Measurements from ENCODE around the gene CRX.
"Not testable (repeated sequence)": the region's sequence is repeated elsewhere in the genome, so short reads cannot be mapped to it uniquely, and the experiment has no call there.

CRX gene

DNA sequence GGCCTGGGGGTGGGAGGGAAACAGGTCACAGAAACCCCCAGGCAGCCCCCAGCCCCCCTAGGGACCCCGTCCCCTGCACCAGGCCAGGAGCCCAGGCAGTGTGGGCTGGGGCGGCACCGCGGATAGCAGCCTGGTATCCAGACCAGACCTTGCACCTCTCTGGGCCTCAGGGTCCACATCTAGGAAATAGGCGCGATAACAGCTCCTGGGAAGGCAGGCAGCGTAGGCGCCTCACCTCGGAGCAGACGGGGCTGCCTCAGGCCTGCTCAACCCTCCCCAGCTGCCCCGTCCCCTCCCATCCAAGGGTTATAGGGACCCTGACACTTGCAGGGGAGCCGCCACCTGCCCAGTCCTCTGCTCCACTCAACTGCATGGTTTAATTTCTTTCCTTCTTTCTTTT is 18.1 kb upstream of the CRX start:
- not testable (repeated sequence) for DNase-seq (ENCODE audit: low read depth)

DNA sequence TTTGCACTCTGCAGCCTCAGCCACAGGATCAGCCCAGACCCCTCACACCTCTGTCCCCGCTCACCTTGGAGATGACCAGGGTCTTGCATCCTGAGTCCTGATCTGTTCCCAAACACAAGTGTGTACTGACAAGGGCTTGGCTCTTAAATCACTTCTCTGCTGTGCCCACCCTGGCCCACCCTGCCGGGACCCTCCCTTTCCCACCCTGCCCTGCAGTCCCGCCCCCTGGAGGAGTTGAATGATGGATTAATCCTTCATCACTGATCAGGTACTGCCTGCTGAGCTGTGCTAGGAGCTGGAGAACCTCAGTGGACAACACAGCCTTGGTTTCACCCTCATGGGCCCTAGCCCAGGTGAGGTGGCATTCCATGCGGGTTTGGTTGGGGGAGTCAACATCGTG is 17.3 kb upstream of the CRX start, which contains the start of gene TPRX1:
Gene TPRX1 (minus strand): TSS at position 101 of the 400 bp plus-strand sequence. CDS start 12 bp downstream, at position 89.
- DNase-seq (ENCODE audit: low read depth) = not testable (repeated sequence)

GRCh38 chr19:47805313-47805712 is 16.4 kb upstream of the CRX start:
- DNase-seq (ENCODE audit: low read depth) = no peak

GRCh38 chr19:47806435-47806834 is 15.3 kb upstream of the CRX start:
- no peak for DNase-seq (ENCODE audit: low read depth)

DNA sequence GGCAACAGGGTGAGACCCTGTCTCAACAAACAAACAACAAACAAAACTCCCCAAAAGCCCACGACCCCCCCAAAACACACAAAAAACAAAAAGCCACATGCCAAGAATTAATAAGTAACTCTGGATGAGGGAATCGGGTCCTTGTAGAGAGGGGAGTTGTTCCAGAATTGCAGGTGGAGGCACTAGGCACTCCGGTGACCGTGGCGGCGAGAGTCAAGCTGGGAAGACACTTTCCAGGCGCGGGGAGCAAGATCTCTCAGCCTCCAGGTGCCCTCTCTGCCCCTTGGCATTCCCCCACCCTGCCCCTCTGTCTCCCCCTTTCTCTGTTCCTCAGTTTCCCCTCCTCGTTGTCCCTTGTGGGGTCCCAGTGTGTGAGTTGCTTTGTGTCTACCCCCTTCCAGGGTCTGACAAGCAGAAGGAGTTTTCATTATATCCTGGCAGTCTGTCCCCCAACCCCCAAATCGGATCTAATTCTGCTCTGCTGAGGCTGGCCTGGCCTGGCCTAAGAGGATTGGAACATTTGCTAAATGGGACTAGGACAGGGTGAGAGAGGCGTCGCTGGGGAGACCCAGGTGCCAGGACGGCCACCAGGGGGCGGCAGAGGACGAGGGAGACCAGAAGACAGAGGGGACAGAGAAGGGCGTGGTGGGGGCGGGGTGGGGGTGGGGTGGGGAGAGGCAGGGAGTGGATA is 8.3 kb upstream of the CRX start:
- peak; percentile 63 for DNase-seq (ENCODE audit: low read depth)

GRCh38 chr19:47813995-47814328 is 7.8 kb upstream of the CRX start:
- no peak for DNase-seq (ENCODE audit: low read depth)

DNA sequence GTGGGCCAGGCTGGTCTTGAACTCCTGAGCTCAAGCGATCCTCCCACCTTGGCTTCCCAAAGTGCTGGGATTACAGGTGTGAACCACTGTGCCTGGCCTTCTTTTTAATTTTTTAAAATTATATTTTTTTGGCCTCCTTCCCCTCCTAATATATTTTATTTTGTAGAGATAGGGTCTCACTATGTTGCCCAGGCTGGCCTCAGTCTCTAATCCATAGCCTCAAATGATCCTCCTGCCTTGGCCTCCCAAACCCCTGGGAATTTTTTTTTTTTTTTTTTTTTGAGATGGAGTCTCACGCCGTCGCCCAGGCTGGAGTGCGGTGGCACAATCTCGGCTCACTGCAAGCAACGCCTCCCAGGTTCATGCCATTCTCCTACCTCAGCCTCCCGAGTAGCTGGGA is 5.5 kb upstream of the CRX start:
- not testable (repeated sequence) for DNase-seq (ENCODE audit: low read depth)

DNA sequence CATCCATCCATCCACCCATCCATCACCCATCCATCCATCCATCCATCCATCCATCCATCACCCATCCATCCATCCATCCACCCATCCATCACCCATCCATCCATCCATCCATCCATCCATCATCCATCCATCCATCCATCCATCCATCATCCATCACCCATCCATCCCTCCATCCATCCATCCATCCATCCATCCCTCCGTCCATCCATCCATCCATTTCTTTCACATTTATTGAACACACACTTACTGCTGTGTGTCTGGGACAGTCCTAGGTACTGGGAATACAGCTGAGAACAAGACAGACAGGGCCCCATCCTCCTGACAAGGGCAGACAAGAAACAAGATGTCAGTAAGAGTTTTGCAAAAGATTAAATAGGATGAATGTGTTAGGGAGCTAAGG is 3.5 kb upstream of the CRX start:
- not testable (repeated sequence) for DNase-seq (ENCODE audit: low read depth)

- no peak for DNase-seq (ENCODE audit: low read depth)
Measured at GRCh38 chr19:47819858-47820257, 1.9 kb upstream of the CRX start.

- no peak for DNase-seq (ENCODE audit: low read depth)
Measured at GRCh38 chr19:47820410-47820809, 1.3 kb upstream of the CRX start.

DNA sequence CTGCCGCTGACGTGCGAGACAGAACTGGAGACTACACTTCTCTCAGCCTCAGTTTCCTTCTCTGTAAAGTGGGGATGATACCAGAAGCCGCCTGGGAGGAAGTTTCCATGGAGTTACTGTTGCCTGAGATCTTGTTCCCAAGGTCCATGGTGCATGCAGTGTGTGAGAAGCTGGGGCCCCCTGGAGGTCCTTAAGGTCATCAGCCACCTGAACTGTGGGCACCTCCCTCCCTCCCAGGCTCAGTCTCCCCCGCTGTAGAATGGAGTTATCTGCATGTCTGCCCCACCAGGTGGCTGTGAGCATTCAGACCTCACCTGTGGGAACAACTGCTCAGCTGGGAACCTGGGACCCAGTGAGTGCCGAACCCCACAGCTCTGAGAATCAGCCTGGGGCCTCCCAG is 2.7 kb downstream of the CRX start:
- no peak for DNase-seq (ENCODE audit: low read depth)

DNA sequence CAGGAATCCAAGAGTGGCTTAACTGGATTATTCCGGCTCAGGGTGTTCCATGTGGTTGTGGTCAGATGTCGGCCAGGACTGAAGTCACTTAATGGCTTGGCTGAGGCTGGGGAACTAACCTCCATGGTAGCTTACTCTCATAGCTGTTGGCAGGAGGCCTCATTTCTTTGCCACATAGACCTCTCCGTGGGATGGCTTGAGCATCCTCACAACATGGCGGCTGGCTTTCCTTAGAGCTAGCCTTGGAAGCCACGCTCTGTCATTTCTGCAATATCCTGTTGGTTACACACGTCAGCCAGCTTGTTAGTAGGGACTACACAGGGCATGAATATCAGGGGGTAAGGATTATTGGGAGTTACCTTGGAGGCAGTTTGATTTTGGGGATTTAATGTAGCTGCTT is 5.1 kb downstream of the CRX start:
- DNase-seq (ENCODE audit: low read depth) = no peak

DNA sequence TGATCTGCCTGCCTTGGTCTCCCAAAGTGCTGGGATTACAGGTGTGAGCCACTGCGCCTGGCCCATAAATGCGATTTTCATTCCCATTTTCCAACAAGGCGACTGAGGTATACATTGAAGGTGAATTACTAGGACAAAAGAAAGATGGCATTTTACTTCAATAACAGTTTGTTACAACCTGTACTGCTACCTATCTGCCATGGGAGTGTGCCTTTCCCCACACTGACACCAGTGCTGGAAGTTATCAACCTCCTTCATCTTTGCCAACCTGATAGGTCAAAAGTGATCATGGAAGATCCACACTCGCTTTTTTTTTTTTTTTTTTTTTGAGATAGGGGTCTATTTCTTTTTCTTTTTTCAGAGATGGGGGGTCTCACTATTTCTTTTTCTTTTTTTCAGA is 11.0 kb downstream of the CRX start:
- no peak for DNase-seq (ENCODE audit: low read depth)

DNA sequence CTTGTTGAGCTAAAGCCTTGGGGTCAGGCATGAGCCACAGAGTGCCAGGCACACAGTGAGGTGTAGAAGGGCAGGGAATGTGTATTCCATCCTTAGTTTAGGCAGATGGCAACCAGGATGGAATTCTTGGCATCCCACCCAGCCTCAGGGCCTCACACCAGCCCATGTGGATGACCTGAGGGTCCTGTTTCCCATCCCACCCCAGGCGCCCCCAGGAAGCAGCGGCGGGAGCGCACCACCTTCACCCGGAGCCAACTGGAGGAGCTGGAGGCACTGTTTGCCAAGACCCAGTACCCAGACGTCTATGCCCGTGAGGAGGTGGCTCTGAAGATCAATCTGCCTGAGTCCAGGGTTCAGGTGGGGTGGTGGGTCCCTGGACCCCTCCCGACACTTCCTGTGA is 14.3 kb downstream of the CRX start:
- DNase-seq (ENCODE audit: low read depth) = no peak

DNA sequence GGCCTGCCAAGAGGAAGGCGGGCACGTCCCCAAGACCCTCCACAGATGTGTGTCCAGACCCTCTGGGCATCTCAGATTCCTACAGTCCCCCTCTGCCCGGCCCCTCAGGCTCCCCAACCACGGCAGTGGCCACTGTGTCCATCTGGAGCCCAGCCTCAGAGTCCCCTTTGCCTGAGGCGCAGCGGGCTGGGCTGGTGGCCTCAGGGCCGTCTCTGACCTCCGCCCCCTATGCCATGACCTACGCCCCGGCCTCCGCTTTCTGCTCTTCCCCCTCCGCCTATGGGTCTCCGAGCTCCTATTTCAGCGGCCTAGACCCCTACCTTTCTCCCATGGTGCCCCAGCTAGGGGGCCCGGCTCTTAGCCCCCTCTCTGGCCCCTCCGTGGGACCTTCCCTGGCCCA is 17.7 kb downstream of the CRX start:
- DNase-seq (ENCODE audit: low read depth) = no peak

GRCh38 chr19:47839913-47840312 is 18.2 kb downstream of the CRX start:
- no peak for DNase-seq (ENCODE audit: low read depth)

- DNase-seq (ENCODE audit: low read depth) = no peak
Measured at GRCh38 chr19:47842941-47843340, 21.2 kb downstream of the CRX start.

DNA sequence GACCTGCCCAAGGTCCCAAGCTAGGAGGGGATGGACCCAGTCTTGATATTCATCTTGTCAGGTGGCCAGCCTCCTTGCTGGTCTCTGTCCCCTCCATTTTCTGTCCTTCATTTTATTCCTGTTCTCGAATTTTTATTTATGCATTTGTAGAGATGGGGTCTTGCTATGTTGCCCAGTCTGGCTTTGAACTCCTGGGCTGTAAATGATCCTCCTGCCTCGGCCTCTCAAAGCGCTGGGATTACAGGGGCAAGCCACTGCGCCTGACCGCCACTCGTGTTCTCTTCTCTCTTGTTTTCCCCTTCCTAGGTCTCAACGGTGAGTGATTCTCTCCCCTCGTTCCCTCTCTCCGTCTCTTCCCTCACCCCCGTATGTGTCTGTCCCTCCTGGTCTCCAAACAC is 26.7 kb downstream of the CRX start:
- DNase-seq (ENCODE audit: low read depth) = no peak

DNA sequence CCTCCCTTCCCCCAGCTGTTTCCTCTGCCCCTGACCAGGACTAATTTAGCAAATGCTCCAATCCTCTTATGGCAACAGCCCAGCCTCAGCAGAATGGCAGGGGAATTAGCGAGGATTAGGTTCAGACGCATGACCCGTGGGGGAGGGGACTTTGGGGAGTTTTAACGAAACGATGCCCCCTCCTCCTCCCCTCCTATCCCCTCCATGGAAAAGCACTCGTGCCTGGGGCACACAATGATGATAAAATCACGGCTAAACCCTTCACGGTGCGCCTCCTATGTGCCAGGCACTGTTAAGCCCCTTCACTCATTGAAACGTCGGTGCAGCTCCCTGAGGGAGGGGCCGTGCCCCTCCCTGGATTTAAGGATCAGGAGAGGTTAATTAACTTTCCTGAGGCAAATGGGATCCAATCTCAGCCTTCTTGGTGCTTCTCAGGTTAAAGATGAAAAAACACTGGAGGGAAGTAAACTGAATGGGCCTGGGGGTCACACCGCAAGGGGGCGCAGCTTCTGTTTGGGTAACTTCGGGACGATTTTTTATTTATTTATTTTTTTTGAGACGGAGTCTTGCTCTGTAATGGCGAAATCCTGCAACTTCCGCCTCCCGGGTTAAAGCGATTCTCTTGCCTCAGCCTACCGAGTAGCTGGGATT is 27.2 kb downstream of the CRX start:
- no peak for DNase-seq (ENCODE audit: low read depth)

DNA sequence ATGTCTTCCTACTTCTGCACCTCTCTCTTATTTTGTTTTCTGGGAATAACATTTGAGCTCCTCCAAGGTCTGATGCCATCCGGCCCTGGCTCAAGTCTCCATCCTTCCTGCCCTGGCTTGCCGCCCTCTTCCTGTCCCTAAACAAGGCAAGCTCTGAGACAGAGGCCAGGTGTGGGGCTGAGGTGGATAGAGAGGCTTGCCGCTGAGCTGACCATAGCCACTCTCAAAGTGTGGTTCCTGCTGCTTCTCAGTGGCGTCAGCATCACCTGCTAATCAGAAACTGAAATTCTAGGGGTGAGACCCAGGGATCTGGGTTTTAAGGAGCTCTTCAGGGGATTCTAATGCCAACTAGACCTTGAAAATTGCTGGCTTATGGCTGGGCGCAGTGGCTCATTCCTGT is 31.3 kb downstream of the CRX start:
- no peak for DNase-seq (ENCODE audit: low read depth)

DNA sequence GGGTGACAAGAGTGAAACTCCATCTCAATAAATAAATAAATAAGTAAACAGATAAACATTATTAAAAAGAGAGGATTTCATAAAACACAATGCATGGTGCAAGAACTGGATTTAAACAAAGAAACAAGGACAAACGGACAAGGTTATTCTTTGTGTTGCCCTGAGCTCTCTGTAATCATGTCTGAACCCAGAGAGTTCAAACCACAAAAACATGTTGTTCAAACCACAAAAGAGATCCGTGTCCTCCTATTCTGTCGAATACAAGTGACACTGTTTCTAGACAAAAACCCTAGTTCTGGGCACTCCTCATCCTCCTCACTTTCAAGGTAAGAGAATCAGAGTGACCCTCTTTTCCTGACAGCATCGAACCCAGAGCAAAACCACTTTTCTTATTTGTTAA is 32.7 kb downstream of the CRX start:
- DNase-seq (ENCODE audit: low read depth) = no peak

DNA sequence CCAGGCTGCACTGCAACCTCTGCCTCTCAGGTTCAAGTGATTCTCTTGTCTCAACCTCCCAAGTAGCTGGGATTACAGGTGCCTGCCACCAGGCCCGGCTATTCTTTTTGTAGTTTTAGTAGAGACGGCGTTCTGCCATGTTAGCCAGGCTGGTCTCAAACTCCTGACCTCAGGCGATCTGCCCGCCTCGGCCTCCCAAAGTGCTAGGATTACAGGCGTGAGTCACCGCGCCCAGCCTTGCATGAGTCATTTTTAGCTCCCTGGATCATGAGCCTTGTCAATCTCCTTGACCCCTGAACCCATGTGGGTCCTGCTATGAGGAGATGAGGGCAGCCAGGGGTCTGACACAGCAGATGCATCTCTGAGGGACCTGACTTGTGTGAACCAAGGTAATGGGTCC is 36.5 kb downstream of the CRX start:
- DNase-seq (ENCODE audit: low read depth) = not testable (repeated sequence)

GRCh38 chr19:47858646-47859285 is 37.0 kb downstream of the CRX start, which contains the start of gene TPRX2:
Gene TPRX2 (plus strand): TSS chr19:47859235. CDS start chr19:47859247, 12 bp downstream.
- not testable (repeated sequence) for DNase-seq (ENCODE audit: low read depth)

Measured in stimulated activated CD4-positive, alpha-beta T cell treated with anti-CD3 and anti-CD28 coated beads, Interleukin-2, amount 100 ng/mL, for 4 hours (primary cell).